ENCODE measurements around the gene PET117.

The PET117 gene

GRCh38 chr20:18092890-18093289 is 44.8 kb upstream of the PET117 start:
- TF ChIP-seq REST (IDR thresholded peaks at IDR 0.05; ENCODE audit: low read depth) (no peak), TCF12 (IDR thresholded peaks at IDR 0.05; ENCODE audit: low read depth) (no peak), USF1 (IDR thresholded peaks at IDR 0.05) (no peak), TEAD4 (IDR thresholded peaks at IDR 0.05) (no peak)

DNA sequence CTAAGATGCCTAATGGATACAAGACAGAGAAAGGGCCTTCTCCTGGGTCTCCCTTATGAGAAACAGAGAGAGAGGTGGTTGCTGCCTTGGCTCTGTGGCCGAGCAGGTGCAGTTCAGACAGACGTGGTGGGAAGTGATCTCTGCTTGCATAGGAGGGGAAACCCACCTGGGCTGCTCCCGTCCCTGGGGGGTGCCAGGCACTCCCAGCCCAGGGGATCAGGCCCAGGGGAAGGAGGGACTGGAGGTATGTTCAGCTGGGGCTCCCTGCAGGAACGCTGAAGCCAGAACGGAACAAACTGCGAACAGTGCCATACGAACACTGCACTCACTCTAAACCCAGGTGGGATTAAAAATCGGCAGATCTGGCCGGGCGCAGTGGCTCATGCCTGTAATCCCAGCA is 44.3 kb upstream of the PET117 start:
- no peak for TF ChIP-seq MAX (IDR thresholded peaks at IDR 0.05)
- TF ChIP-seq CREB1 (IDR thresholded peaks at IDR 0.05; ENCODE audit: low read depth), result no peak
- TF ChIP-seq FOXM1 (IDR thresholded peaks at IDR 0.05; ENCODE audit: borderline replicate concordance, low read depth), result no peak
- TF ChIP-seq NFIC (IDR thresholded peaks at IDR 0.05), result no peak
- TF ChIP-seq EP300 (IDR thresholded peaks at IDR 0.05; ENCODE audit: borderline replicate concordance), result no peak
- no peak for TF ChIP-seq RAD21 (IDR thresholded peaks at IDR 0.05; ENCODE audit: low read depth)
- TF ChIP-seq YY1 (IDR thresholded peaks at IDR 0.05; ENCODE audit: low read depth), result no peak
- TF ChIP-seq TEAD4 (IDR thresholded peaks at IDR 0.05), result no peak
- no peak for TF ChIP-seq TCF12 (IDR thresholded peaks at IDR 0.05; ENCODE audit: low read depth)
- TF ChIP-seq ZBTB7A (IDR thresholded peaks at IDR 0.05; ENCODE audit: low read depth), result no peak
- no peak for TF ChIP-seq TAF1 (IDR thresholded peaks at IDR 0.05; ENCODE audit: low read depth)
- no peak for TF ChIP-seq REST (IDR thresholded peaks at IDR 0.05; ENCODE audit: low read depth)
- no peak for TF ChIP-seq USF1 (IDR thresholded peaks at IDR 0.05)
- TF ChIP-seq CEBPB (IDR thresholded peaks at IDR 0.05), result no peak
- TF ChIP-seq EGR1 (IDR thresholded peaks at IDR 0.05), result no peak

DNA sequence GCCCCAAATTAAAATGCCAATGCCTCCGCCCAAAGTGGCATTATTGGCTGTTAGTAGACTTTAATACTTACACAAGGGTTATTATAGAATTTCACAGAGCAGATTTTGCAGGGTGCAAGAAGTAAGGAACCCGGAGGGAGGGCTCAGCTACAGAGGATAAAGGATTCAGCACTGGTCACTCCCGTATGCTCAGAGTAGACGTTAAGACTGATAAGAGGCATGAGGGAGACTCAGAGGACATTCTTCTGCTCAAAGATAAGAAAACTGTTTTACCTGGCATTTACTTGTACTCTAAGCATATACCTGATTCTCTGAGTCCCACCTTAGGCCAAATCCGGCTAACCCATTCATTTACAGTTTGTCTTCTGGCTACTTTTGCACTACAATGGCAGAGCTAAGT is 43.5 kb upstream of the PET117 start:
- no peak for TF ChIP-seq RAD21 (IDR thresholded peaks at IDR 0.05; ENCODE audit: low read depth)
- TF ChIP-seq EP300 (IDR thresholded peaks at IDR 0.05; ENCODE audit: borderline replicate concordance), result no peak
- no peak for TF ChIP-seq TCF12 (IDR thresholded peaks at IDR 0.05; ENCODE audit: low read depth)
- no peak for TF ChIP-seq ZBTB7A (IDR thresholded peaks at IDR 0.05; ENCODE audit: low read depth)
- no peak for TF ChIP-seq MAX (IDR thresholded peaks at IDR 0.05)
- TF ChIP-seq NFIC (IDR thresholded peaks at IDR 0.05), result no peak
- TF ChIP-seq FOXM1 (IDR thresholded peaks at IDR 0.05; ENCODE audit: borderline replicate concordance, low read depth), result no peak
- no peak for TF ChIP-seq TAF1 (IDR thresholded peaks at IDR 0.05; ENCODE audit: low read depth)
- no peak for TF ChIP-seq USF1 (IDR thresholded peaks at IDR 0.05)

DNA sequence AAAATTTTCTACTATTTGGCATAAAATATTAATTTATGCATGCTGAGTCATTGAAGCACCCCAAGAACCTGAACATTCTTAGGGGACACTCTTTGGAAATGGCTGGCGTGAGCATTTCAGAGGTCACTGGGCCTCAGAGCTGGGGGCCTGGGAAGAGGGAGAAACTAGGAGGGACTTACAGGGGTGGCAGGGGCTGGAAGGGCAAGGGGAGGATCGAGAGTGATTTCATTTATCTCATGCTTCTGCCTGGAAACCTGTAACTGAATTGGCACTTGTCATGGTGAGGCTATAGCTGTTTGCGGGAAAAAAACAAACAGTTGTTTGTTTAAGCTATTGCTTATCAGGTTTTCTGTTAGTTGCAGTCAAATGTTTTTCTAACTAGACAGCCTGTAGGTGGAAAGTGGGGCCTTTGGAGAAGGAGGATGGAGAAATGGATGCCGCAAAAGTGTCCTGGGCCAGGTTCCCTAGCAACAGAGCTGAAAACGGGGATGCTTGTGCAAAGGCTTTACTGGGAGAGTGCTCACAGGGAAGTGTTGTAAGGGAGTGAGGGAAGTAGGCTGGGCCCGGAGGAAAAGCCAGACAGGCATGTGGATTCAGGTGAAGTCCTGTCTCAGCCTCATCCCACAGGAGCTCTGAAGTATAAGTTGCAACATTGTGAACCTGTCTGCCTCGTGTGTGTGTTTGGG is 36.4 kb upstream of the PET117 start:
- no peak for TF ChIP-seq EP300 (IDR thresholded peaks at IDR 0.05; ENCODE audit: borderline replicate concordance)
- TF ChIP-seq RAD21 (IDR thresholded peaks at IDR 0.05; ENCODE audit: low read depth), result no peak
- TF ChIP-seq REST (IDR thresholded peaks at IDR 0.05; ENCODE audit: low read depth), result no peak
- TF ChIP-seq EGR1 (IDR thresholded peaks at IDR 0.05), result no peak
- TF ChIP-seq TAF1 (IDR thresholded peaks at IDR 0.05; ENCODE audit: low read depth), result no peak
- TF ChIP-seq MAX (IDR thresholded peaks at IDR 0.05), result no peak
- TF ChIP-seq FOXM1 (IDR thresholded peaks at IDR 0.05; ENCODE audit: borderline replicate concordance, low read depth), result no peak
- TF ChIP-seq TEAD4 (IDR thresholded peaks at IDR 0.05), result no peak
